H9 (cell line): ENCODE measurements around the gene FBXL13. TPM values are rescaled to one million over a fixed set of nuclear protein-coding genes. Genes with fewer than 3 reads are reported as not detected.

Experiments used
- DNase-seq: peaks from one replicate; pipeline ENCODE4 v3.0.0-alpha.2; 2017
- H2AFZ ChIP-seq: one replicate; pipeline ENCODE4 v1.6.1; 2013; ENCODE audit warnings: mild to moderate bottlenecking, low read length, control low read depth, moderate library complexity
- H2AK5ac ChIP-seq: 2 replicates; pipeline ENCODE4 v1.6.1; 2013; ENCODE audit warnings: low read length, control low read depth, mixed read lengths; ENCODE audit not compliant: insufficient read length
- H2BK120ac ChIP-seq: one replicate; pipeline ENCODE4 v1.6.1; 2013; ENCODE audit warnings: low read depth, mild to moderate bottlenecking, low read length, control low read depth, inconsistent platforms; ENCODE audit not compliant: poor library complexity, severe bottlenecking
- H2BK12ac ChIP-seq: 2 replicates; pipeline ENCODE4 v1.6.1; 2013; ENCODE audit warnings: low read length, control low read depth, mixed read lengths, low read depth; ENCODE audit not compliant: insufficient read length
- H2BK15ac ChIP-seq: 2 replicates; pipeline ENCODE4 v1.6.1; 2013; ENCODE audit warnings: low read depth, low read length, control low read depth
- H2BK20ac ChIP-seq: one replicate; pipeline ENCODE4 v1.6.1; 2013; ENCODE audit warnings: low read depth, mild to moderate bottlenecking, low read length, control low read depth, inconsistent platforms; ENCODE audit not compliant: poor library complexity, severe bottlenecking
- H2BK5ac ChIP-seq: 2 replicates; pipeline ENCODE4 v1.6.1; 2013; ENCODE audit warnings: low read length, control low read depth, mixed read lengths; ENCODE audit not compliant: insufficient read length
- H3K14ac ChIP-seq: 2 replicates; pipeline ENCODE4 v1.6.1; 2013; ENCODE audit warnings: low read length, control low read depth; ENCODE audit not compliant: insufficient read depth
- H3K18ac ChIP-seq: 2 replicates; pipeline ENCODE4 v1.6.1; 2013; ENCODE audit warnings: low read depth, mild to moderate bottlenecking, mixed read lengths, low read length, control low read depth; ENCODE audit not compliant: insufficient read length
- H3K23ac ChIP-seq: 2 replicates; pipeline ENCODE4 v1.6.1; 2013; ENCODE audit warnings: low read length, control low read depth, mixed read lengths, low read depth; ENCODE audit not compliant: insufficient read length
- H3K23me2 ChIP-seq: 2 replicates; pipeline ENCODE4 v1.6.1; 2013; ENCODE audit warnings: low read depth, mild to moderate bottlenecking, mixed read lengths, low read length, control low read depth; ENCODE audit not compliant: insufficient read length, poor library complexity, severe bottlenecking
- H3K27ac ChIP-seq: 2 replicates; pipeline ENCODE4 v1.5.1; 2013; ENCODE audit warnings: low read length, control low read depth, mixed read lengths, low read depth; ENCODE audit not compliant: insufficient read length
- H3K27me3 ChIP-seq: 2 replicates; pipeline ENCODE4 v1.6.1; 2013; ENCODE audit warnings: low read length, control low read depth, inconsistent platforms; ENCODE audit not compliant: insufficient read depth
- H3K4ac ChIP-seq: 2 replicates; pipeline ENCODE4 v1.6.1; 2013; ENCODE audit warnings: low read depth, mild to moderate bottlenecking, control low read depth, inconsistent platforms, low read length, moderate library complexity
- H3K4me1 ChIP-seq: 2 replicates; pipeline ENCODE4 v1.6.1; 2013; ENCODE audit warnings: low read length, control low read depth, inconsistent platforms; ENCODE audit not compliant: insufficient read depth
- H3K4me2 ChIP-seq: 2 replicates; pipeline ENCODE4 v1.6.1; 2013; ENCODE audit warnings: low read length, control low read depth, mixed read lengths; ENCODE audit not compliant: insufficient read length, insufficient read depth
- H3K56ac ChIP-seq: 2 replicates; pipeline ENCODE4 v1.6.1; 2013; ENCODE audit warnings: low read depth, mild to moderate bottlenecking, mixed read lengths, low read length, control low read depth; ENCODE audit not compliant: insufficient read length
- H3K79me1 ChIP-seq: 2 replicates; pipeline ENCODE4 v1.6.1; 2013; ENCODE audit warnings: low read depth, mild to moderate bottlenecking, moderate library complexity, low read length, control low read depth, inconsistent platforms; ENCODE audit not compliant: insufficient read depth, poor library complexity, severe bottlenecking
- H3K79me2 ChIP-seq: 2 replicates; pipeline ENCODE4 v1.6.1; 2013; ENCODE audit warnings: low read length, control low read depth, inconsistent platforms; ENCODE audit not compliant: insufficient read depth
- H3K9ac ChIP-seq: 2 replicates; pipeline ENCODE4 v1.6.1; 2013; ENCODE audit warnings: low read length, control low read depth, mixed read lengths; ENCODE audit not compliant: insufficient read length; ENCODE audit errors: extremely low read depth
- H3K9me3 ChIP-seq: one replicate; pipeline ENCODE4 v1.6.1; 2013; ENCODE audit warnings: low read depth, low read length, inconsistent platforms; ENCODE audit not compliant: control insufficient read depth
- H3T11ph ChIP-seq: one replicate; pipeline ENCODE4 v1.6.1; 2013; ENCODE audit warnings: mild to moderate bottlenecking, low read length, control low read depth, inconsistent platforms
- H4K20me1 ChIP-seq: one replicate; pipeline ENCODE4 v1.6.1; 2013; ENCODE audit not compliant: control insufficient read depth, insufficient read length, insufficient read depth
- H4K5ac ChIP-seq: 2 replicates; pipeline ENCODE4 v1.6.1; 2013; ENCODE audit warnings: low read depth, mild to moderate bottlenecking, mixed read lengths, low read length, control low read depth; ENCODE audit not compliant: insufficient read length
- H4K8ac ChIP-seq: replicated peaks from 2 replicates; pipeline ENCODE4 v1.6.1; 2013; ENCODE audit warnings: low read length, control low read depth, mixed read lengths, low read depth; ENCODE audit not compliant: insufficient read length
- H4K91ac ChIP-seq: 2 replicates; pipeline ENCODE4 v1.6.1; 2013; ENCODE audit warnings: low read depth, mild to moderate bottlenecking, moderate library complexity, mixed read lengths, low read length, control low read depth; ENCODE audit not compliant: insufficient read length
- H3K27ac Mint-ChIP-seq, 3 experiments: 2 replicates in 2 of 3; 3 replicates in 1 of 3; pipeline ENCODE4 v1.8.0; 2020 to 2021; ENCODE audit warnings: mixed read lengths in 3 of 3, mild to moderate bottlenecking in 1 of 3, moderate library complexity in 1 of 3
- H3K27me3 Mint-ChIP-seq: 2 replicates; pipeline ENCODE4 v1.8.0; 2021; ENCODE audit warnings: low read depth, mild to moderate bottlenecking, moderate library complexity, mixed read lengths
- H3K36me3 Mint-ChIP-seq, 3 experiments: 2 replicates in 2 of 3; 3 replicates in 1 of 3; pipeline ENCODE4 v1.8.0; 2020 to 2021; ENCODE audit warnings: low read depth in 3 of 3, mixed read lengths in 3 of 3; ENCODE audit not compliant: insufficient read depth in 1 of 3
- H3K4me1 Mint-ChIP-seq, 2 experiments: 2 replicates each; pipeline ENCODE4 v1.8.0; 2020; ENCODE audit warnings: mixed read lengths in 2 of 2
- H3K4me3 Mint-ChIP-seq, 2 experiments: 2 replicates in 1 of 2; 3 replicates in 1 of 2; pipeline ENCODE4 v1.8.0; 2020 to 2021; ENCODE audit warnings: mild to moderate bottlenecking in 2 of 2, mixed read lengths in 2 of 2, moderate library complexity in 1 of 2
- H3K9me3 Mint-ChIP-seq, 2 experiments: 2 replicates in 1 of 2; 3 replicates in 1 of 2; pipeline ENCODE4 v1.8.0; 2020; ENCODE audit warnings: mild to moderate bottlenecking in 2 of 2, mixed read lengths in 2 of 2, moderate library complexity in 1 of 2
- WGBS: extraction: QIAGEN DNeasy Blood & Tissue Kit; methylation state at CpG from one replicate; pipeline ENCODE4 v1.1.7; 2013; ENCODE audit warnings: missing lambda C conversion rate, low lambda C conversion rate, mixed read lengths; ENCODE audit not compliant: insufficient read length; ENCODE audit errors: extremely low coverage; 5-methylcytosine and 5-hydroxymethylcytosine counted together
- total RNA-seq: library from RNA; stranded (reverse); gene quantifications from 2 replicates; pipeline ENCODE4 v1.2.1, GENCODE V29; 2021
- TF ChIP-seq, protein P1 (sequence below): fragments of 200-600 bp; sonication (generic); conservative IDR thresholded peaks from 3 replicates; pipeline ENCODE4 v1.8.0; 2021; ENCODE audit warnings: antibody characterized with exemption, mild to moderate bottlenecking

The FBXL13 gene
- total RNA-seq, 1 experiment from 2014 or later = 4.4 TPM

GRCh38 chr7:103071000-103071399 lies 3.6 kb downstream of the FBXL13 start:
- no peak overlapping the region for H2BK120ac ChIP-seq
- no peak for DNase-seq
- no CpG with 5 or more reads among the region's 2 CpGs for WGBS
- no peaks in the 10 kb centered on the region for H3K79me1 ChIP-seq
- H3K4me1 Mint-ChIP-seq = peaks cover 16 to 21% of the 10 kb centered on the region in 2 experiments
- no peak overlapping the region for H4K91ac ChIP-seq
- H3K4me3 Mint-ChIP-seq = no peak overlapping the region
- no peak overlapping the region for H3K14ac ChIP-seq
- H3K9me3 Mint-ChIP-seq = peaks cover 15 to 18% of the 10 kb centered on the region in 2 experiments; a peak in 3 of 5 replicates
- H2AFZ ChIP-seq = no peak overlapping the region
- no peak overlapping the region for H2BK12ac ChIP-seq
- H2BK20ac ChIP-seq = no peak overlapping the region
- H3K9me3 ChIP-seq = no peaks in the 10 kb centered on the region
- H3K4ac ChIP-seq = no peak overlapping the region
- H3K56ac ChIP-seq = no peak overlapping the region
- peaks cover 13% of the 10 kb centered on the region for H3K23me2 ChIP-seq
- no peak overlapping the region for H3K27ac Mint-ChIP-seq
- no peak overlapping the region for H3K4me2 ChIP-seq
- peaks cover 6 to 19% (median 17%) of the 10 kb centered on the region in 3 experiments for H3K36me3 Mint-ChIP-seq
- H2BK15ac ChIP-seq = no peak overlapping the region
- no peak overlapping the region for H3K23ac ChIP-seq
- no peak overlapping the region for H4K8ac ChIP-seq
- H4K20me1 ChIP-seq = no peaks in the 10 kb centered on the region
- no peak overlapping the region for H3K18ac ChIP-seq
- no peaks in the 10 kb centered on the region for H3K27me3 ChIP-seq
- H3K79me2 ChIP-seq = no peaks in the 10 kb centered on the region
- no peaks in the 10 kb centered on the region for H3K4me1 ChIP-seq
- H3K27me3 Mint-ChIP-seq = no peaks in the 10 kb centered on the region
- no peak overlapping the region for H2BK5ac ChIP-seq
- no peak overlapping the region for H3K27ac ChIP-seq
- H3T11ph ChIP-seq = no peak overlapping the region
- no peak overlapping the region for H2AK5ac ChIP-seq
- TF ChIP-seq, protein P1, sequence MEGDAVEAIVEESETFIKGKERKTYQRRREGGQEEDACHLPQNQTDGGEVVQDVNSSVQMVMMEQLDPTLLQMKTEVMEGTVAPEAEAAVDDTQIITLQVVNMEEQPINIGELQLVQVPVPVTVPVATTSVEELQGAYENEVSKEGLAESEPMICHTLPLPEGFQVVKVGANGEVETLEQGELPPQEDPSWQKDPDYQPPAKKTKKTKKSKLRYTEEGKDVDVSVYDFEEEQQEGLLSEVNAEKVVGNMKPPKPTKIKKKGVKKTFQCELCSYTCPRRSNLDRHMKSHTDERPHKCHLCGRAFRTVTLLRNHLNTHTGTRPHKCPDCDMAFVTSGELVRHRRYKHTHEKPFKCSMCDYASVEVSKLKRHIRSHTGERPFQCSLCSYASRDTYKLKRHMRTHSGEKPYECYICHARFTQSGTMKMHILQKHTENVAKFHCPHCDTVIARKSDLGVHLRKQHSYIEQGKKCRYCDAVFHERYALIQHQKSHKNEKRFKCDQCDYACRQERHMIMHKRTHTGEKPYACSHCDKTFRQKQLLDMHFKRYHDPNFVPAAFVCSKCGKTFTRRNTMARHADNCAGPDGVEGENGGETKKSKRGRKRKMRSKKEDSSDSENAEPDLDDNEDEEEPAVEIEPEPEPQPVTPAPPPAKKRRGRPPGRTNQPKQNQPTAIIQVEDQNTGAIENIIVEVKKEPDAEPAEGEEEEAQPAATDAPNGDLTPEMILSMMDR = no peak
- no peak overlapping the region for H4K5ac ChIP-seq
- H3K9ac ChIP-seq = no peak overlapping the region
